Suprapubic skin (tissue), 3 donors: Measurements from ENCODE around the gene E2F3.

ENCODE experiments used
- EP300 ChIP-seq: sonication (generic); formaldehyde crosslinking; IDR thresholded peaks from one replicate; pipeline ENCODE4 v1.6.1; 2017; ENCODE audit warnings: antibody characterized with exemption
- POLR2A ChIP-seq, 2 donors: fragments of 450-650 bp; IDR thresholded peaks; one replicate each; pipeline ENCODE4 v1.6.1; 2017; ENCODE audit warnings: antibody characterized with exemption in 2 of 2, mild to moderate bottlenecking in 2 of 2, moderate library complexity in 2 of 2
- TF ChIP-seq, protein P1 (sequence below), 2 donors: fragments of 200-600 bp in 1 of 2; fragments of 450-650 bp in 1 of 2; sonication (generic) in 1 of 2; IDR thresholded peaks; one replicate each; pipeline ENCODE4 v1.5.1; 2016 to 2019; ENCODE audit warnings: antibody characterized with exemption in 2 of 2, mild to moderate bottlenecking in 1 of 2, moderate library complexity in 1 of 2

DNA sequence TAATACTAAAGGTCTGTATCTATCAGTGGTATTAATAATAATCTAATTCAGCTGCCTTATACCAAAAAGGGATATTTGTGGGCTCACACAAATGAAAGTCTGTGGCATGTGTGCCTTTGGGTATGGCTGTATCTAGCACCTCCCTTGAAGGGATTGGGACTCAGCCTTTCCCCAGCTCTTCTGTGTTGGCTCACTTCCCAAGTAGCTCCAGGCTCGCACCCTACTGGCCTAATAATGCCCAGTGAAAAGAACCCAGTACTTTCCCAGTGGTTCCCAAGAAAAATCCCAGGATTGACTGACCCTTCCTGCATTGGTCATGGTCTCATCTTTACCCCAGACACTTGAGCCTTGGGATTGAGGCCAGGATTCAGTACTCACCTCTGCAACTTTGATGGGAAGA, 71.8 kb downstream of the E2F3 start:
- TF ChIP-seq, protein P1, sequence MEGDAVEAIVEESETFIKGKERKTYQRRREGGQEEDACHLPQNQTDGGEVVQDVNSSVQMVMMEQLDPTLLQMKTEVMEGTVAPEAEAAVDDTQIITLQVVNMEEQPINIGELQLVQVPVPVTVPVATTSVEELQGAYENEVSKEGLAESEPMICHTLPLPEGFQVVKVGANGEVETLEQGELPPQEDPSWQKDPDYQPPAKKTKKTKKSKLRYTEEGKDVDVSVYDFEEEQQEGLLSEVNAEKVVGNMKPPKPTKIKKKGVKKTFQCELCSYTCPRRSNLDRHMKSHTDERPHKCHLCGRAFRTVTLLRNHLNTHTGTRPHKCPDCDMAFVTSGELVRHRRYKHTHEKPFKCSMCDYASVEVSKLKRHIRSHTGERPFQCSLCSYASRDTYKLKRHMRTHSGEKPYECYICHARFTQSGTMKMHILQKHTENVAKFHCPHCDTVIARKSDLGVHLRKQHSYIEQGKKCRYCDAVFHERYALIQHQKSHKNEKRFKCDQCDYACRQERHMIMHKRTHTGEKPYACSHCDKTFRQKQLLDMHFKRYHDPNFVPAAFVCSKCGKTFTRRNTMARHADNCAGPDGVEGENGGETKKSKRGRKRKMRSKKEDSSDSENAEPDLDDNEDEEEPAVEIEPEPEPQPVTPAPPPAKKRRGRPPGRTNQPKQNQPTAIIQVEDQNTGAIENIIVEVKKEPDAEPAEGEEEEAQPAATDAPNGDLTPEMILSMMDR (IDR thresholded peaks at IDR 0.05), result no peak
- TF ChIP-seq EP300 (no peak), POLR2A (IDR thresholded peaks at IDR 0.05) (no peak)
